OCI-LY1 (cell line): Measurements from ENCODE around the gene FRMD4A.

Source experiments
- EZH2 ChIP-seq: fragments of 200-600 bp; sonication (generic), shearing (Covaris generic); IDR thresholded peaks from 2 replicates; pipeline ENCODE4 v1.8.0; 2017; ENCODE audit warnings: borderline replicate concordance, mixed run types, mild to moderate bottlenecking, antibody characterized with exemption, low read length, moderate library complexity, mixed read lengths
- TF ChIP-seq, protein P1 (sequence below): fragments of 200-600 bp; sonication (generic), shearing (Covaris generic); IDR thresholded peaks from 2 replicates; pipeline ENCODE4 v1.5.1; 2017; ENCODE audit warnings: mild to moderate bottlenecking, antibody characterized with exemption, low read length, moderate library complexity, mixed read lengths

DNA sequence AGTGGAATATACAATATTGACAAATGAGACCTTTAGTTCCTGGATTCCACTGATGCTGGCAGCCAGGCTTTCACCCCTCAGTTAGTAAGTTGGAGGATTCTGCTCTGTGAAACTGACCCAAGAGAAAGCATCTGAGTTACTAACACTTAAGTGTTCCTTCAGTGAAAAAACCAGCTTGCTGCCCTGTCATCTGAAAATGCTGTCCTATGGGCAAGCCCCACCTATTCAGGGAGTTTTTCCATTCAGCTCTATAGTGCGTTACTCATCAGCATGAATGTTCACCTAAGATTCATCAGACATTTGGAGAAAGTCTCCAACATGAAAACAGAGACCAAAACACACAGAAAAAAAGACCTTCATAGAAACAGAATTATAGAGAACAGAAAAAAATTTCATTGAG, 706.1 kb downstream of the FRMD4A start:
- no peak for TF ChIP-seq EZH2
- TF ChIP-seq, protein P1, sequence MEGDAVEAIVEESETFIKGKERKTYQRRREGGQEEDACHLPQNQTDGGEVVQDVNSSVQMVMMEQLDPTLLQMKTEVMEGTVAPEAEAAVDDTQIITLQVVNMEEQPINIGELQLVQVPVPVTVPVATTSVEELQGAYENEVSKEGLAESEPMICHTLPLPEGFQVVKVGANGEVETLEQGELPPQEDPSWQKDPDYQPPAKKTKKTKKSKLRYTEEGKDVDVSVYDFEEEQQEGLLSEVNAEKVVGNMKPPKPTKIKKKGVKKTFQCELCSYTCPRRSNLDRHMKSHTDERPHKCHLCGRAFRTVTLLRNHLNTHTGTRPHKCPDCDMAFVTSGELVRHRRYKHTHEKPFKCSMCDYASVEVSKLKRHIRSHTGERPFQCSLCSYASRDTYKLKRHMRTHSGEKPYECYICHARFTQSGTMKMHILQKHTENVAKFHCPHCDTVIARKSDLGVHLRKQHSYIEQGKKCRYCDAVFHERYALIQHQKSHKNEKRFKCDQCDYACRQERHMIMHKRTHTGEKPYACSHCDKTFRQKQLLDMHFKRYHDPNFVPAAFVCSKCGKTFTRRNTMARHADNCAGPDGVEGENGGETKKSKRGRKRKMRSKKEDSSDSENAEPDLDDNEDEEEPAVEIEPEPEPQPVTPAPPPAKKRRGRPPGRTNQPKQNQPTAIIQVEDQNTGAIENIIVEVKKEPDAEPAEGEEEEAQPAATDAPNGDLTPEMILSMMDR = no peak
